Astrocyte (in vitro differentiated cells and primary cell): ENCODE measurements around the gene SRI.

Experiments used
- CTCF ChIP-seq: IDR thresholded peaks from 2 replicates; pipeline ENCODE4 v1.5.1; 2011; ENCODE audit warnings: low read depth, mild to moderate bottlenecking, inconsistent platforms, low read length, moderate library complexity; ENCODE audit not compliant: insufficient read depth
- EZH2 ChIP-seq: IDR thresholded peaks from 2 replicates; pipeline ENCODE4 v1.6.1; 2012; ENCODE audit warnings: mild to moderate bottlenecking, low read length, inconsistent platforms; ENCODE audit not compliant: insufficient read depth

GRCh38 chr7:88155756-88156155 lies 64.1 kb downstream of the SRI start:
- TF ChIP-seq CTCF (no peak), EZH2 (no peak)
